Kidney (tissue), 22 donors: Measurements from ENCODE around the gene OR8B3. TPM values are rescaled to one million over a fixed set of nuclear protein-coding genes. Genes with fewer than 3 reads are reported as not detected.

ENCODE experiments used
- DNase-seq, 5 donors: peaks; one replicate each; pipeline ENCODE4 v3.0.0-alpha.2; 2013 to 2020
- FAIRE-seq: peaks from 2 replicates; lab custom pipeline; 2012; peaks lifted over from hg19 to GRCh38; lab: Jason Lieb, UNC
- H3K27ac ChIP-seq, 2 donors: one replicate each; pipeline ENCODE4 v1.7.0; 2013; ENCODE audit warnings: low read depth in 2 of 2, low read length in 2 of 2, inconsistent platforms in 1 of 2
- H3K27me3 ChIP-seq: one replicate; pipeline ENCODE4 v1.7.1; 2013; ENCODE audit warnings: low read length, inconsistent platforms; ENCODE audit not compliant: control insufficient read depth, insufficient read depth
- H3K36me3 ChIP-seq, 3 donors: one replicate each; pipeline versions ENCODE4 v1.7.0 to v1.7.1; 2013; ENCODE audit warnings: low read length in 3 of 3, control low read depth in 1 of 3, inconsistent platforms in 1 of 3; ENCODE audit not compliant: insufficient read depth in 3 of 3, control insufficient read depth in 2 of 3
- H3K4me1 ChIP-seq, 3 donors: one replicate each; pipeline versions ENCODE4 v1.7.0 to v1.7.1; 2013; ENCODE audit warnings: low read length in 3 of 3, inconsistent platforms in 1 of 3, low read depth in 1 of 3; ENCODE audit not compliant: control insufficient read depth in 2 of 3, insufficient read depth in 2 of 3
- H3K4me3 ChIP-seq, 3 donors: one replicate each; pipeline versions ENCODE4 v1.7.0 to v1.8.1; 2013; ENCODE audit warnings: low read length in 3 of 3, control low read depth in 1 of 3, inconsistent platforms in 1 of 3
- H3K9ac ChIP-seq, 3 donors: one replicate each; pipeline versions ENCODE4 v1.7.0 to v1.7.1; 2013; ENCODE audit warnings: low read length in 3 of 3, control low read depth in 1 of 3, inconsistent platforms in 1 of 3
- H3K9me3 ChIP-seq, 3 donors: one replicate each; pipeline versions ENCODE4 v1.7.0 to v1.7.1; 2013; ENCODE audit warnings: low read length in 3 of 3, control low read depth in 1 of 3, inconsistent platforms in 1 of 3; ENCODE audit not compliant: control insufficient read depth in 2 of 3, insufficient read depth in 1 of 3
- CTCF ChIP-seq: IDR thresholded peaks from 3 replicates; pipeline ENCODE4 v1.5.1; 2012; ENCODE audit warnings: mild to moderate bottlenecking, moderate library complexity, borderline replicate concordance; ENCODE audit not compliant: insufficient read depth; ENCODE audit errors: extremely low read depth
- intact Hi-C: fragments of 100-400 bp; cut with DNase I; formaldehyde crosslinking; loops from one replicate; pipeline ENCODE4 v1.11.1; 2022
- long read RNA-seq, 10 donors: library from polyadenylated mRNA in 1 of 10; unstranded in 1 of 10; transcript quantifications; one replicate each; pipeline ENCODE4 v2.0.0 and lab custom pipeline, GENCODE V29; 2021 to 2026
- polyA plus RNA-seq: library from polyadenylated mRNA; stranded (reverse); fragments of 350-450 nt; fragmentation: Illumina TruSeq; extraction: RNeasy Lipid Tissue Mini Kit (QIAGEN cat#74804); gene quantifications from one replicate; pipeline ENCODE4 v1.2.3, GENCODE V29; 2014; ENCODE audit warnings: low read depth, low replicate concordance; ENCODE audit not compliant: insufficient read depth
- total RNA-seq: library from RNA; stranded (reverse); fragmentation: NEBNext Ultra II Directional; extraction: Animal tissue kit (Norgen Biotek cat#: 25700); gene quantifications from one replicate; pipeline ENCODE4 v1.2.1, GENCODE V29; 2021
- donor health status: control.
- donor health status: control.
- donor health status: control.
- donor health status: control.
- donor health status: control.
- donor health status: DM: yes; HTN: yes; CAD: no.
- donor health status: Normal renal cell carcinoma (clear cell type).

OR8B3 gene
- total RNA-seq (not detected), polyA plus RNA-seq (not detected)
- long read RNA-seq, donor 1, result 0 reads
- long read RNA-seq, donor 2, result 0 reads
- long read RNA-seq, donor 3, result 0 reads
- long read RNA-seq, donor 4, result 0 reads
- long read RNA-seq, donor 5, result 0 reads
- long read RNA-seq, donor 6, result 0 reads
- long read RNA-seq, donor 7, result 0 reads
- long read RNA-seq, donor 8, result 0 reads
- long read RNA-seq, donor 9, result 0 reads
- long read RNA-seq, donor 10, result 0 reads

DNA sequence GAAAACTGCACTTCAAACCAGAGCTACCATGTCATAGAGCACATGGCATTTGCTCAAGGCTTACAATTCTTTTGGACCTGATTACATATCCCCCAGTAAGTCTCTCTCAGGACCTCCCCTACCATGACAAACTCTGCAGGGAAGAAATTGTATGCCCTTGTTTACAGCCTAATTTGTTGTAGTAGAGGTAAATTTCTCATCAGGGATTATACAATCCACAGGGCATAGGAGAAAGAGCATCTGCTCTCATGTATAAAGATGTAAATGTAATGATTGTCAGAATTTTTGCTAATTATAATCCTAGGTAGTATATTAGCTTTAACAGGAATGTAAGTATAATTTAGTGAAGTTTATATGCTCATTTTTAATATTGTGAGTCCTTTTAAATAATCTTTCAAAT is at the start of gene OR8B3:
OR8B3 (minus strand) TSS at position 101 of the 400 bp plus-strand sequence. CDS start 1,673 bp downstream, outside the sequence.
- Histone ChIP-seq H3K9me3 (no peaks in the 10 kb centered on the region), H3K9ac (no peak within 1 kb of the TSS), H3K27ac (no peak within 1 kb of the TSS), H3K4me1 (no peaks in the 10 kb centered on the region), H3K36me3 (no peaks in the 10 kb centered on the region), H3K4me3 (no peak within 1 kb of the TSS), H3K27me3 (no peaks in the 10 kb centered on the region)
- intact Hi-C loops, result no loop called here
- TF ChIP-seq CTCF, result no peak
- DNase-seq (no peak), FAIRE-seq (no peak)

DNA sequence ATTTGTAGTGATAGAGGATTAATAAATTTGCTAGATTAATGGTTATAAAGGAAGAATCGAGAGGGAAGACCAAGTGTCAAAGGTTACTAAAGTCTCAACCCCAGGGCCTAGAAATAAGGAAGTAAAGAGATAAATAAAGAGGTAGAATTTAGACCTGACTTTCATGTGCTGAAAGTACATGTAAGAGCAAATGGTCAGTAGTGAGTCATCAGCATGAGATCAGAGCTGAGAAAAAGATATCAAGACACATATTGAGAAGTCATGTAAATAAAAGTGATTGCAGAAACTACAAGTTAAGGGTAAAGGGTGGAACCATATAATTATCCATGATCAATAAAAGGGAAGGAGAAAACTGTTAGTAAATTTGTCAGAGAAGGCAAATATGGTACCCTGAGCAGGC is 48.1 kb upstream of the OR8B3 start:
- Histone ChIP-seq H3K4me3 (no peak overlapping the region), H3K36me3 (no peaks in the 10 kb centered on the region), H3K9me3 (peaks cover 0 to 3% (median 0%) of the 10 kb centered on the region in 3 donors), H3K4me1 (no peaks in the 10 kb centered on the region), H3K27me3 (no peaks in the 10 kb centered on the region), H3K9ac (no peak overlapping the region), H3K27ac (no peak overlapping the region)
- intact Hi-C loops, result no loop called here
- DNase-seq (no peak), FAIRE-seq (no peak)
- TF ChIP-seq CTCF, result no peak

DNA sequence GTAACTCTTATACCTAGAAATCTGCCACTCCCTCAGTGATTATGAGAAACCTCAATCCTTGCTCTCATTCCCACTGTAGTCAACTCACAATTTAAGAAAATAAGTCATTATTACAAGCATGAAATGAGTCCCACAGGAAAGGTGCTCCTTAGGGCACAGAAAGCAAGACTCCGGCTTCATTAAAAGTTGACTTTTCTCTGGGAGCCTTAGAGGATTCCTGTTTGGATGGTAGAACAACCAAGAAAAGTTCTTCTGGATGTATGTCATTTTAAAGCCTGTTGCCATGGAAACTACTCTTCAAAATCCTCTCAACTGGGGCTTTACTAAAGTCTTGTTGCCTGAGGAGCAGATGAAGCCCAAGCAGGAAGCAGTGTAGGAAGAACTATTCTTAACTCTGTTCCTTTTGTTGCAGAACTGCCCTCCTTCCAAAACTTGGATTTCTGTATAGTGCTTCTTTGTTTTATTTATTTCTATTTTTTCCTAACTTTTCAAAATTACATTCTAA is 46.9 kb upstream of the OR8B3 start, which contains the start of gene OR8B8:
OR8B8 (minus strand) TSS at position 51 of the 505 bp plus-strand sequence. CDS start 4,611 bp downstream, outside the sequence.
- Histone ChIP-seq H3K36me3 (no peaks in the 10 kb centered on the region), H3K4me3 (no peak within 1 kb of the TSS), H3K9ac (no peak within 1 kb of the TSS), H3K4me1 (no peaks in the 10 kb centered on the region), H3K27me3 (no peaks in the 10 kb centered on the region), H3K9me3 (peaks cover 0 to 3% (median 0%) of the 10 kb centered on the region in 3 donors), H3K27ac (no peak within 1 kb of the TSS)
- FAIRE-seq (no peak), DNase-seq (no peak)
- no peak for TF ChIP-seq CTCF
- intact Hi-C loops, result no loop called here
